GDM1 (cell line): ENCODE data around the gene OR4D10.
"Not testable (repeated sequence)": the region's sequence is repeated elsewhere in the genome, so short reads cannot be mapped to it uniquely, and the experiment has no call there.

ENCODE experiments used
- DNase-seq: peaks from one replicate; lab custom pipeline; 2025; lab: John Stamatoyannopoulos, UW

Gene OR4D10

GRCh38 chr11:59473015-59473414, at the start of gene OR4D10:
Gene OR4D10 (plus strand): TSS chr11:59473315. CDS start chr11:59477430, 4,115 bp downstream.
- no peak for DNase-seq

GRCh38 chr11:59423835-59424234, 49.3 kb upstream of the OR4D10 start:
- no peak for DNase-seq

GRCh38 chr11:59425131-59425530, 48.0 kb upstream of the OR4D10 start:
- DNase-seq, result no peak

- DNase-seq, result no peak
These were observed 46.6 kb upstream of the OR4D10 start, which contains the start of gene OR5A2 for GRCh38 chr11:59426361-59427067. Gene OR5A2 (minus strand): TSS chr11:59426413. CDS start chr11:59422953, 3,460 bp downstream.

GRCh38 chr11:59427068-59427382, 46.1 kb upstream of the OR4D10 start:
- no peak for DNase-seq

- DNase-seq, result peak; percentile 30
These were observed 43.1 kb upstream of the OR4D10 start for GRCh38 chr11:59429924-59430516.

GRCh38 chr11:59436169-59436568, 36.9 kb upstream of the OR4D10 start, which contains the start of gene OR5A1:
Gene OR5A1 (plus strand): TSS chr11:59436469. CDS start chr11:59443169, 6,700 bp downstream.
- DNase-seq, result no peak

GRCh38 chr11:59437770-59438169, 35.3 kb upstream of the OR4D10 start:
- no peak for DNase-seq

- DNase-seq, result not testable (repeated sequence)
These were observed 27.5 kb upstream of the OR4D10 start for GRCh38 chr11:59445624-59446023.

- DNase-seq, result no peak
These were observed 24.6 kb upstream of the OR4D10 start for GRCh38 chr11:59448484-59448883.

- no peak for DNase-seq
These were observed 16.5 kb upstream of the OR4D10 start, which contains the start of gene OR4D6 for GRCh38 chr11:59456661-59457060. Gene OR4D6 (plus strand): TSS chr11:59456961. CDS start chr11:59456961, 0 bp downstream.

- DNase-seq, result no peak
These were observed 13.2 kb upstream of the OR4D10 start for GRCh38 chr11:59459916-59460315.

- DNase-seq, result no peak
These were observed 9.9 kb upstream of the OR4D10 start for GRCh38 chr11:59463190-59463641.

- DNase-seq, result no peak
These were observed 2.1 kb downstream of the OR4D10 start for GRCh38 chr11:59475176-59475575.

GRCh38 chr11:59479906-59480305, 6.8 kb downstream of the OR4D10 start:
- no peak for DNase-seq

GRCh38 chr11:59480359-59480758, 7.2 kb downstream of the OR4D10 start:
- DNase-seq, result no peak

- no peak for DNase-seq
These were observed 28.8 kb downstream of the OR4D10 start for GRCh38 chr11:59501931-59502330.

- DNase-seq, result no peak
These were observed 30.2 kb downstream of the OR4D10 start, which contains the start of gene OR4D11 for GRCh38 chr11:59503276-59503675. Gene OR4D11 (plus strand): TSS chr11:59503576. CDS start chr11:59503576, 0 bp downstream.

- DNase-seq, result peak; percentile 82
These were observed 38.0 kb downstream of the OR4D10 start, which contains the start of gene OR4D9 for GRCh38 chr11:59510941-59511589. Gene OR4D9 (plus strand): TSS chr11:59511539. CDS start chr11:59514913, 3,374 bp downstream.

- no peak for DNase-seq
These were observed 38.6 kb downstream of the OR4D10 start for GRCh38 chr11:59511675-59512074.

- DNase-seq, result not testable (repeated sequence)
These were observed 47.0 kb downstream of the OR4D10 start for GRCh38 chr11:59520139-59520538.

GRCh38 chr11:59520741-59521140, 47.6 kb downstream of the OR4D10 start:
- DNase-seq, result no peak

- no peak for DNase-seq
These were observed 50.4 kb downstream of the OR4D10 start for GRCh38 chr11:59523541-59523940.
